ENCODE measurements around the gene ESRRB.

Gene ESRRB

DNA sequence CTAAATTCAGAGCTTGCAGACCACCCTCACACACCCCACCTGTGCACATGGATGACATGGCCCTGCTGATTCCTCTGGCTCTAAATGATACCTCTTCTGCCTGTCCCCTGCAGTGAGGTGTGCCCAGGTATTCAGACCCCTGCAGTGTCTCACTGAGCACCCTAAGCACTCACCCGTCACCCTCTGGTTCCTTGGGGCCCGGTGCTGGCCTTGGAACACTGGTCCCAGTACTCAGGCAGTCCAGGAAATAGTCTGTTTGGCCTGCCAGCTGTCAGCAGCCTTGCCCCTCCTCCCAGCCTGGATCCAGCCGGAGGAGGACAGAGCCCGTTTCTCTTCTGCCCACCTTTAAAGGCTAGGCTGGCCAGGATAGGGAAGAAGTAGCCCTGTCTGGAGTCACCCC is 44.9 kb downstream of the ESRRB start:
- H3K9me3 ChIP-seq, result no peaks in the 10 kb centered on the region
- TF ChIP-seq CTCF (IDR thresholded peaks at IDR 0.05), result no peak
- H3K4me3 ChIP-seq (ENCODE audit: low read depth in 1 of 2, low read length in 1 of 2), result no peak overlapping the region
- no peaks in the 10 kb centered on the region for H3K36me3 ChIP-seq
- no peak overlapping the region for H3K27ac ChIP-seq
- H3K27me3 ChIP-seq, result peaks cover 9% of the 10 kb centered on the region
- H3K4me1 ChIP-seq (ENCODE audit: control insufficient read depth in 1 of 2, insufficient read depth in 1 of 2, low read depth in 1 of 2, low read length in 1 of 2), result no peaks in the 10 kb centered on the region

- H3K4me1 ChIP-seq (ENCODE audit: control insufficient read depth in 1 of 2, insufficient read depth in 1 of 2, low read depth in 1 of 2, low read length in 1 of 2), result no peaks in the 10 kb centered on the region
- H3K9me3 ChIP-seq, result no peaks in the 10 kb centered on the region
- no peaks in the 10 kb centered on the region for H3K36me3 ChIP-seq
- no peak overlapping the region for H3K27ac ChIP-seq
- no peak for TF ChIP-seq CTCF (IDR thresholded peaks at IDR 0.05)
- peaks cover under 1% of the 10 kb centered on the region for H3K27me3 ChIP-seq
- H3K4me3 ChIP-seq (ENCODE audit: low read depth in 1 of 2, low read length in 1 of 2), result no peak overlapping the region
These were observed 45.7 kb downstream of the ESRRB start for GRCh38 chr14:76421662-76422061.

GRCh38 chr14:76422662-76423061 is 46.7 kb downstream of the ESRRB start:
- no peak overlapping the region for H3K4me3 ChIP-seq (ENCODE audit: low read depth in 1 of 2, low read length in 1 of 2)
- H3K27ac ChIP-seq, result no peak overlapping the region
- no peaks in the 10 kb centered on the region for H3K9me3 ChIP-seq
- TF ChIP-seq CTCF (IDR thresholded peaks at IDR 0.05), result no peak
- no peaks in the 10 kb centered on the region for H3K36me3 ChIP-seq
- no peaks in the 10 kb centered on the region for H3K4me1 ChIP-seq (ENCODE audit: control insufficient read depth in 1 of 2, insufficient read depth in 1 of 2, low read depth in 1 of 2, low read length in 1 of 2)
- H3K27me3 ChIP-seq, result no peaks in the 10 kb centered on the region

DNA sequence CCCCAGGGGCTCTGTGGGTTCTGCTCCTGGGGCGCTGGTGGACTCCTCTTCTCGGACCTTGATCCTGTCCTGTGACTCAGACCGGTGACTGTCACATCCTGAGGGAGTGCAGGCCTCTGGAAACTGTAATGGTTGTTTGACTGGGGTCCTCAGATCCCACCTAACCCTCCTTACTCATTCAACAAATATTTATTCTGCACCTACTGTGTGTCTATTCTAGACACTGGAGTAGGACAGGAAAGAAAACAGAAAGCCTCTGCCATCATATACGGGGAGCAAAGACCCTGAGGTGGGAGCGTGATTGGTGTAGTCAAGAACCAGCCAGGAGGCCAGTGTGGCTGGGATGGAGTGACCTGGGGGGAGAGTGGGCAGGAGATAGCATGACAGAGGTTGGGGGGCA is 47.6 kb downstream of the ESRRB start:
- Histone ChIP-seq H3K27ac (no peak overlapping the region), H3K4me3 (ENCODE audit: low read depth in 1 of 2, low read length in 1 of 2) (no peak overlapping the region), H3K36me3 (no peaks in the 10 kb centered on the region), H3K9me3 (no peaks in the 10 kb centered on the region), H3K4me1 (ENCODE audit: control insufficient read depth in 1 of 2, insufficient read depth in 1 of 2, low read depth in 1 of 2, low read length in 1 of 2) (no peaks in the 10 kb centered on the region), H3K27me3 (no peaks in the 10 kb centered on the region)
- TF ChIP-seq CTCF (IDR thresholded peaks at IDR 0.05), result no peak

DNA sequence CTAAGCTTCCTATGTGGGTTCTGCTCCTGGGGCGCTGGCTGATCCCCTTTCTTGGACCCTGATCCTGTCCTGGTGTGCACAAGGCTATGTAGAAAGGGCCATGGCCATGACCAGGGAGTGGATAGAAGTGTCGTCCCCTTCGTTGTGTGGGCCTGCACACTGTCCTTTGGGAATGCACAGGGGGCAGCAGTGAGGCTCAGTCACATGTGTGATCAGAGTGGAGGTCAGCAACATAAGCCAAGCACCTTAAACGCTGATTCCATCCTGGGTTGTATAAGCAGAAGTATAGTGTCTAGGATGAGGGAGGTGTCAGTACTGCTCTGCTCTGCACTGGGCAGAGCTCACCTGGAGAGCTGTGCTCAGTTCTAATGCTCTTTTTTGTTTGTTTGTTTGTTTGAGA is 48.4 kb downstream of the ESRRB start:
- H3K4me1 ChIP-seq (ENCODE audit: control insufficient read depth in 1 of 2, insufficient read depth in 1 of 2, low read depth in 1 of 2, low read length in 1 of 2), result no peaks in the 10 kb centered on the region
- no peak for TF ChIP-seq CTCF (IDR thresholded peaks at IDR 0.05)
- no peak overlapping the region for H3K27ac ChIP-seq
- H3K4me3 ChIP-seq (ENCODE audit: low read depth in 1 of 2, low read length in 1 of 2), result no peak overlapping the region
- no peaks in the 10 kb centered on the region for H3K27me3 ChIP-seq
- no peaks in the 10 kb centered on the region for H3K9me3 ChIP-seq
- H3K36me3 ChIP-seq, result no peaks in the 10 kb centered on the region

DNA sequence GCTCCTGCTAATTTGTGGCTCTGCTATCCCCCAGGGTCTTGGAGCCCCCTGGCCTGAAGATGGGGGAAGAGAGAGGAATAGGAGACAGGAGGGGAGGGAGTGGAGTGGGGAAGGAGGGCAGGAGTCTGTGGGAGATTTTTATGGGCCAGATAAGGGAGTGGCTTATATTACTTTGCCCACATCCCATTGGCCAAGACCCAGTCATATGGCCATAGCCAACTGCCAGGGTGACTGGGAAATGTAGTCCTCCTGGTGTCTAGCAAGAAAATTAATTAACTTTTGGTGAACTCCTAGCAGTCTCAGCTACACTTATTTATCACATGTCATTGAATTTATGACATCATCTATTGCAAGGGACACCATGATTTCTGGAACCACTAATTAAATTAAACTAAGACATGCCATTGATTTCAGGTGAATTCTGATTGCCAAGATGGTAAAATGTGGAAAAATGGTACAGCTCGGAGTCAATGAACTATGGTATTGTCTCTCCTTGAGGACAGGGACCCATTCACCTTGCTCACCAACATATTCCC is 50.3 kb downstream of the ESRRB start:
- H3K27me3 ChIP-seq, result no peaks in the 10 kb centered on the region
- no peaks in the 10 kb centered on the region for H3K4me1 ChIP-seq (ENCODE audit: control insufficient read depth in 1 of 2, insufficient read depth in 1 of 2, low read depth in 1 of 2, low read length in 1 of 2)
- TF ChIP-seq CTCF (IDR thresholded peaks at IDR 0.05), result no peak
- H3K9me3 ChIP-seq, result no peaks in the 10 kb centered on the region
- H3K4me3 ChIP-seq (ENCODE audit: low read depth in 1 of 2, low read length in 1 of 2), result no peak overlapping the region
- no peak overlapping the region for H3K27ac ChIP-seq
- no peaks in the 10 kb centered on the region for H3K36me3 ChIP-seq
